ENCODE data around the gene RELL1.

The RELL1 gene

DNA sequence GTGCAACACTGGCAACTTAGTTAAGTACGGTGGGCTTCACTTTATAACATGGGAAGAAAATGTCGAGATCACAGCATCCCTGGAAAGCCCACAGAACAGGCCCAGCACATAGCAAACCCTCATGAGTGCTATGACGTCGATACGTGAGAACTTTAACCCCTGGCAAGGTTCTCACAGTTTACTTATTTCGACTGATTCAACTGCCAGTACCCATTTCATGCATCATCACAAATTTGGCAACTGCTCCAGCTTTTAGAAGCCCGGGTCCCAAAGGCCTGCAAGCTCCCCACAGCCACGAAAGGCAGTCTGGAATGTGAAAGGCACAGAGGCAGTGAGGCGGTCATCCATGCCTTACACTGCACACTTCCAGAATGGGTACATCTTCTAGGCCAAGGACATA, 41.2 kb downstream of the RELL1 start:
- no peak for TF ChIP-seq CTCF (IDR thresholded peaks at IDR 0.05; ENCODE audit: low read depth, low read length, missing control alignments)
- no peak for DNase-seq (ENCODE audit: extremely low read depth, low read depth)
- no peak overlapping the region for H3K4me3 ChIP-seq (replicated peaks; ENCODE audit: low read depth, low read length)

DNA sequence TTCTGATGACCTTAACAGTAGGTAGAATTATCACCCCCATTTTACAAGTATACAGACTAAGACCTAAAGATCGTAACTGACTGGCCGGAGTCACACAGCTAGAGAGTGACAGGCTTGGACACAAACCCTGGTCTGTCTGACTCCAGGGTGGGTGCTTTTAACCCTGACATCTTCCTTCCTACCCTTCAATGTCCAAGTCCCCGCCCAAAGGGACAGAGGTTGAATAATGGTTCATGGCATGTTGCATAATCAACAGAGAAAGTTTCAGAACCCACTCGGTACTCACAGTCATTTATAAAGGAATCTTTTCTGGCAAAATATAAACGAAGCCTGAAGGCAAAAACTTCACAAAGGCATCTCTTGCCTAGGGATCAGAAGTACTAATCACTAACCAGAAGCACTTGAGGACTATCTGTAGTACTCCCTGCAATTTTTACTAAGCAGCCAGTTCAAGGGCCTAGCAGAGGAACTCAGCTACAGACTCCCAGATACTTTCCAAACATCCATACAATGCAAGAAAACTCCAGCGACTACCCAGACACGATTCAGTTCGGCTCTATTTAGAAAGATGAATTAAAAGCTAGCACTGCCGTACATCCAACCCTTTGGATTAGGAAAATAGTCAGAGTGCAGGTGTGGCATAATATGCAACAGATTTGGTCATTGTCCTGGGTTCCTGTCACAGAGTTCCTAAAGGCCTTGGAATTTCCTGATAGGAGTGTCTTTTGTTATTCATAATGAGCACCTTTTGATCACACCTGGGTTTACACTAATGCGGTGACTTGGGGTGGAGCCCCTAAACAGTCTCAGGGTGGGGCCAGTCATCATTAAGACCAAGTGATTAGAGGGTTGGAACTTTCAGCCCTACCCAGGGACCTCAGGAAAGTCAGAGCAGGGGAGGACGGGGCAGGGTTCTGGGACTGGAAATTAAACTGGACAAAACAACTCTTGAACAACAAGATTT, 44.0 kb downstream of the RELL1 start:
- DNase-seq (ENCODE audit: extremely low read depth, low read depth): no peak
- H3K4me3 ChIP-seq (replicated peaks; ENCODE audit: low read depth, low read length): no peak overlapping the region
- TF ChIP-seq CTCF (IDR thresholded peaks at IDR 0.05; ENCODE audit: low read depth, low read length, missing control alignments): no peak

DNA sequence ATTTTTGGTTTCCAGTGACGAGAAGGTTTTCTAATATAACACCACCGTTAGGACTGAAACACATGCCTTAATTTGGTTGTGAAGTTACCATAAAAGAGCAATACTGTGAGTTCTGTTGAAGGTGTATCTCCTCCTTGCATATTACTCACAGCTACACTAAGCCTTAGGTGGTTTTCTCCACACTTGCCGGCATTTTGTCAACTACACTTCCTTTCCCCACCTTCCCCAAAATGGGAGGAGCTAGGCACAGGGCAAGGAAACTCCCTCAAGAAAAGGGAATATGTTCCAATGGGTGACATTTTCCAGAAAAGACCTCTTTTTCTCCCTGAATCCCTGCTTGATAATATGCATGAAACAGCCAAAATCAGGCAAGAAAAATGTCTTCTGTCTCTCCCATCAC, 44.8 kb downstream of the RELL1 start:
- H3K4me3 ChIP-seq (replicated peaks; ENCODE audit: low read depth, low read length): no peak overlapping the region
- TF ChIP-seq CTCF (IDR thresholded peaks at IDR 0.05; ENCODE audit: low read depth, low read length, missing control alignments): no peak
- no peak for DNase-seq (ENCODE audit: extremely low read depth, low read depth)

GRCh38 chr4:37639551-37640285, 46.5 kb downstream of the RELL1 start:
- no peak for TF ChIP-seq CTCF (IDR thresholded peaks at IDR 0.05; ENCODE audit: low read depth, low read length, missing control alignments)
- DNase-seq (ENCODE audit: extremely low read depth, low read depth): no peak

GRCh38 chr4:37635155-37635554, 51.0 kb downstream of the RELL1 start:
- no peak for DNase-seq (ENCODE audit: extremely low read depth, low read depth)
- no peak overlapping the region for H3K4me3 ChIP-seq (replicated peaks; ENCODE audit: low read depth, low read length)
- no peak for TF ChIP-seq CTCF (IDR thresholded peaks at IDR 0.05; ENCODE audit: low read depth, low read length, missing control alignments)

More at GRCh38 chr4:37639551-37640285, 46.5 kb downstream of the RELL1 start:
- no peak overlapping the region for H3K4me3 ChIP-seq (replicated peaks; ENCODE audit: low read depth, low read length)

DNA sequence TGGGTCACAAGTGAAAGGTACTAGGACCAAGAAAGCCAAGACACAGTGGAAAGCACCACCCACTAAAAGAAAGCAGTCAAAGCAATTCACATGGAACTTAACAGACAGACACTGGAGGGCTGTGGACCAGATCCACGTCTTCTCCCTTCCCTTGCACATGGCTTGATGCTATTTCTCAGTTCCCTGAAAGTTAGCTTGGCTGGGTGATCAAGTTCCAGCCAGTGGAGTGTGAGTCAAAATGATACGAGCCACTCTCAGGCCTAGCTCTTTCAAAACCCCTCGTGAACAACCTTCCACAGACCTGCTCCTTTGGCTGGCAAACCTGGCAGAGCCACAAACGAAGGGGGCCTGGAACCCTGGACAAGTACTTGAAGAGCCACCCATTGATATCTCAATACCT, 52.0 kb downstream of the RELL1 start:
- TF ChIP-seq CTCF (IDR thresholded peaks at IDR 0.05; ENCODE audit: low read depth, low read length, missing control alignments): no peak
- H3K4me3 ChIP-seq (replicated peaks; ENCODE audit: low read depth, low read length): no peak overlapping the region
- DNase-seq (ENCODE audit: extremely low read depth, low read depth): no peak
